Naive B cell (primary cell): Measurements from ENCODE around the gene TRMT10A. TPM values are rescaled to one million over a fixed set of nuclear protein-coding genes. Genes with fewer than 3 reads are reported as not detected.

Experiments
- ATAC-seq, 2 donors: fragments of 150-1000 bp; cut with Tn5 transposase; 2 replicates each; pipeline ENCODE4 v1.10.0; 2021; ENCODE audit warnings: low read depth in 2 of 2, mild to moderate bottlenecking in 2 of 2, moderate library complexity in 2 of 2
- DNase-seq: peaks from one replicate; pipeline ENCODE4 v3.0.0; 2022
- H3K27ac Mint-ChIP-seq, 6 donors: one replicate each; pipeline ENCODE4 v1.8.0; 2020 to 2022; ENCODE audit warnings: mild to moderate bottlenecking in 6 of 6, mixed read lengths in 6 of 6, moderate library complexity in 5 of 6, inconsistent platforms in 2 of 6
- H3K27me3 Mint-ChIP-seq, 3 donors: one replicate each; pipeline ENCODE4 v1.8.0; 2021 to 2022; ENCODE audit warnings: mixed read lengths in 3 of 3, mild to moderate bottlenecking in 1 of 3
- H3K36me3 Mint-ChIP-seq, 2 donors: one replicate each; pipeline ENCODE4 v1.8.0; 2020 to 2022; ENCODE audit warnings: mixed read lengths in 2 of 2, inconsistent platforms in 1 of 2, mild to moderate bottlenecking in 1 of 2
- H3K4me1 Mint-ChIP-seq, 3 donors: one replicate each; pipeline ENCODE4 v1.8.0; 2020 to 2022; ENCODE audit warnings: mixed read lengths in 3 of 3, inconsistent platforms in 1 of 3, mild to moderate bottlenecking in 1 of 3, moderate library complexity in 1 of 3
- H3K4me3 Mint-ChIP-seq, 8 donors: one replicate each; pipeline ENCODE4 v1.8.0; 2020 to 2022; ENCODE audit warnings: mild to moderate bottlenecking in 8 of 8, mixed read lengths in 8 of 8, moderate library complexity in 8 of 8, inconsistent platforms in 2 of 8
- H3K9me3 Mint-ChIP-seq, 7 donors: one replicate each; pipeline ENCODE4 v1.8.0; 2020 to 2022; ENCODE audit warnings: mixed read lengths in 7 of 7, mild to moderate bottlenecking in 5 of 7, inconsistent platforms in 2 of 7, moderate library complexity in 1 of 7
- polyA plus RNA-seq, 6 donors: library from polyadenylated mRNA; unstranded; fragments of 300-500 nt; fragmentation: Illumina TruSeq; gene quantifications; one replicate each; pipeline ENCODE4 v1.2.3, GENCODE V29; 2021; ENCODE audit warnings: low read depth in 6 of 6

TRMT10A gene
- polyA plus RNA-seq, 6 donors from 2014 or later = 2.6 to 5.6 (median 3.2) TPM; not detected in 1

GRCh38 chr4:99529956-99530355 is 33.9 kb downstream of the TRMT10A start:
- DNase-seq = no peak
- Mint-ChIP-seq H3K4me1 (no peaks in the 10 kb centered on the region), H3K9me3 (peaks cover 0 to 12% (median 3%) of the 10 kb centered on the region in 7 donors), H3K27ac (no peak overlapping the region), H3K27me3 (peaks cover 14 to 30% (median 27%) of the 10 kb centered on the region in 3 donors), H3K36me3 (no peaks in the 10 kb centered on the region), H3K4me3 (no peak overlapping the region)
- ATAC-seq = no peak

DNA sequence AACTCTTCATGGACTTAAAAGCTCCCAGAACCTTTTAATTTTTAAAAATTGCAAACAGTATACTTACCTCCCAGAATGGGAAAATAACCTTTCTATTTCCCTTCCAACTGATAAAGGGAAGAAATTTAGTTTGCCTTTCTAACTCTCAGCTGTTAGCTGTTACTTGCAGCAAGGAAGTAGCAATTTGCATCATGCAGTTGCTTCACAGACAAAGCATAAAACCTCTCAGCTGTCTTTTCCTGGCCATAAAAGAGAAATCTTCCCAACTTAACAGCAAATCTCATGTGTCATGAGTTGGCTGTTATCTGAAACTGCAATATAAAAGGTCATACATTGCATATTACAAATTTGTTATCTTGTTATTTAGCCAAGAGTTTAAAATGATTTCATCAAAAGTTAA is 34.6 kb downstream of the TRMT10A start:
- no peak overlapping the region for H3K27ac Mint-ChIP-seq
- H3K4me1 Mint-ChIP-seq = no peaks in the 10 kb centered on the region
- no peak overlapping the region for H3K4me3 Mint-ChIP-seq
- DNase-seq (no peak), ATAC-seq (no peak)
- H3K36me3 Mint-ChIP-seq = no peaks in the 10 kb centered on the region
- H3K27me3 Mint-ChIP-seq = peaks cover 14 to 29% (median 25%) of the 10 kb centered on the region in 3 donors
- peaks cover 0 to 8% (median 3%) of the 10 kb centered on the region in 7 donors for H3K9me3 Mint-ChIP-seq

DNA sequence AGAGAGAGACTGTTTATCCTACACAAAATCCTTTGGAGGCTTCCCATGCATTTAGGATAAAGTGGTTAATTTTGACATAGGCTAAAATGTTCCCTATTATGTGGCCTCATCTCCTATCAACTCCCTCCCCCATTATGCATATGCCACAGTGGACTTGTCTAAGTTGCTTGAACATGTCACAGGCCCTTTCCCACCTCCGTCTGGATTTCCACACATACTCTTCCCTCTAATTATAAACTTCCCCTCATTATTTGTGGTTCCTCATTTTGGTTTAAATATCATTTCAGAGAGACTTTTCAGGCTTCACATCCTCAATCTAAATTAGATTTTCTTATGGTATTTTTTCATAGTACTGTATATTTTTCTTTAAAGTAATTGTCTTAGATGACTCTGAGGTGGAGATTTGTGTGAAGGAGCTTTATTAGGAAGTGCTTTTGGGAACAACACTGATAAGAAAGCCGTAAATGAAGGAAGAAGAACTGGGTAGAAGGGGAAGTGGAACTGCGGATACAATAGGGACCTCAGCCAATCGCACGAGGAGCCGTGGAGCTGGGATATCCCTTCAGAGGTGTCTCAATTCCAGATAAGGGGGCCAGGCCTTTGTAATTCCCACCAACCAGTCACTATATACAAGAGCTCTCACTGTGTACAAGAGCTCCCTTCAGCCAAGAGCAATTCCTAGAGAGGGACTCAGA is 45.1 kb downstream of the TRMT10A start:
- Mint-ChIP-seq H3K9me3 (peaks cover 0 to 2% (median 0%) of the 10 kb centered on the region in 7 donors), H3K4me1 (no peaks in the 10 kb centered on the region), H3K27me3 (peaks cover 5 to 19% (median 8%) of the 10 kb centered on the region in 3 donors), H3K27ac (no peak overlapping the region), H3K4me3 (no peak overlapping the region), H3K36me3 (no peaks in the 10 kb centered on the region)
- ATAC-seq = no peak
- no peak for DNase-seq

DNA sequence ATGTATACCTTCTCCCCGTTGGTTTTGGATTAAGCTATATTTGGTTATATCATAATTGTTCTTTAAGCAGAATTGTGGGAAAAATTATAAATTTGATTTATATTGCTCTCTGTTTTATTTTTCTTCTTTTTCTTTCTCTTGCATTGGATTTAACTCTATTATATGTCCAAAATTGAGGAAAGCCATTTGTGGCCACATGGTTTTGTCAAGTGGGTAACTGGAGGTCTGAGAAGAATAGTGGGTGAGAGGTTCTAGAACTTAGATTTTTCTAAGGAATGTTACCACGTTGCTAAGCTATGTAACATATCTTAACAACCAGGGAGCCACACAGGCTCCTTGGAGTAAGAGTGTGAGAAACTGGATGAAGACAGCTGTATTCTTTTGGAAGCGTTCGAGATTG is 53.1 kb downstream of the TRMT10A start, which contains the start of gene C4orf17:
C4orf17 (plus strand) TSS at position 301 of the 400 bp plus-strand sequence. CDS start 2,061 bp downstream, outside the sequence.
- H3K4me1 Mint-ChIP-seq = no peaks in the 10 kb centered on the region
- H3K27me3 Mint-ChIP-seq = peaks cover 15 to 37% (median 34%) of the 10 kb centered on the region in 3 donors
- H3K27ac Mint-ChIP-seq = no peak within 1 kb of the TSS
- ATAC-seq (no peak), DNase-seq (no peak)
- no peak within 1 kb of the TSS for H3K4me3 Mint-ChIP-seq
- H3K36me3 Mint-ChIP-seq = no peaks in the 10 kb centered on the region
- H3K9me3 Mint-ChIP-seq = peaks cover 0 to 14% (median 2%) of the 10 kb centered on the region in 7 donors

DNA sequence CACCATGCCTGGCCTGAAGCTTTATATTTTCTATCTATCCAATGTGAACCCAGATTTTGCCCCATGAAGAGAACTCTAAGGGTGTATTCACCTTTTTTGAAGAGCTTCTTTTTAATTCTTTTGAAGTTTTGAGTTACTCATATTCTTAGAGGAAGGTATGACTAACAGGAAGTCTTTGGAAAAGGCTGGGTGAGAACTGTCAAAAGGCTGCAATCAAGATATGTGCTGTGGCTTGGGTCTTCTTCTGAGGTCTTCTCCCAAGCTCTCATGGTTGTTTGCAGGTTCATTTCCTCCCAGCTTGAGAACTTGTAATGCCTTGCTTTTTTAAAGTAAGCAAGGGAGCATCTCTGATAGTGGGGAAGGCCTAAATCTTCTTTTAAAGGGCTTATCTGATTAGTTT is 56.1 kb downstream of the TRMT10A start:
- no peak for DNase-seq
- H3K4me3 Mint-ChIP-seq = no peak overlapping the region

GRCh38 chr4:99507349-99507748 is 56.5 kb downstream of the TRMT10A start:
- no peak for ATAC-seq
- H3K27ac Mint-ChIP-seq = no peak overlapping the region
- no peak for DNase-seq
- H3K36me3 Mint-ChIP-seq = no peaks in the 10 kb centered on the region
- H3K4me1 Mint-ChIP-seq = no peaks in the 10 kb centered on the region
- peaks cover 0 to 12% (median 2%) of the 10 kb centered on the region in 7 donors for H3K9me3 Mint-ChIP-seq
- H3K27me3 Mint-ChIP-seq = peaks cover 7 to 22% (median 18%) of the 10 kb centered on the region in 3 donors
- H3K4me3 Mint-ChIP-seq = no peak overlapping the region

More for the DNA sequence above, 56.1 kb downstream of the TRMT10A start:
- Mint-ChIP-seq H3K36me3 (no peaks in the 10 kb centered on the region), H3K9me3 (peaks cover 0 to 12% (median 2%) of the 10 kb centered on the region in 7 donors), H3K27me3 (peaks cover 7 to 22% (median 22%) of the 10 kb centered on the region in 3 donors), H3K4me1 (no peaks in the 10 kb centered on the region), H3K27ac (no peak overlapping the region)
- no peak for ATAC-seq

GRCh38 chr4:99506781-99507180 is 57.1 kb downstream of the TRMT10A start:
- no peak overlapping the region for H3K4me3 Mint-ChIP-seq
- ATAC-seq (no peak), DNase-seq (no peak)
- H3K4me1 Mint-ChIP-seq = no peaks in the 10 kb centered on the region
- H3K36me3 Mint-ChIP-seq = no peaks in the 10 kb centered on the region
- no peak overlapping the region for H3K27ac Mint-ChIP-seq
- H3K27me3 Mint-ChIP-seq = peaks cover 7 to 22% (median 16%) of the 10 kb centered on the region in 3 donors
- H3K9me3 Mint-ChIP-seq = peaks cover 0 to 12% (median 2%) of the 10 kb centered on the region in 7 donors

GRCh38 chr4:99504804-99505502 is 58.9 kb downstream of the TRMT10A start:
- no peak overlapping the region for H3K4me3 Mint-ChIP-seq
- ATAC-seq (no peak), DNase-seq (no peak)
- peaks cover 0 to 12% (median 2%) of the 10 kb centered on the region in 7 donors for H3K9me3 Mint-ChIP-seq
- peaks cover 6 to 16% (median 16%) of the 10 kb centered on the region in 3 donors for H3K27me3 Mint-ChIP-seq
- no peaks in the 10 kb centered on the region for H3K36me3 Mint-ChIP-seq
- H3K4me1 Mint-ChIP-seq = no peaks in the 10 kb centered on the region
- H3K27ac Mint-ChIP-seq = no peak overlapping the region

Other genes starting within 250 kb of the TRMT10A start
- not detected for gene ADH1B, start 242.6 kb downstream of the TRMT10A start, polyA plus RNA-seq
- gene ADH1C, start 211.3 kb downstream of the TRMT10A start, polyA plus RNA-seq = not detected
- gene ADH7, start 128.7 kb downstream of the TRMT10A start, polyA plus RNA-seq = not detected
- not detected for gene C4orf17, start 53.0 kb downstream of the TRMT10A start, polyA plus RNA-seq
- gene MTTP, start 10.8 kb upstream of the TRMT10A start, polyA plus RNA-seq = not detected
- not detected for gene C4orf54, start 93.8 kb upstream of the TRMT10A start, polyA plus RNA-seq